GM19099 (cell line): ENCODE results near the gene SIRT1.

ENCODE experiments used
- POLR2A ChIP-seq: IDR thresholded peaks from 3 replicates; pipeline ENCODE4 v1.6.1; 2011; ENCODE audit warnings: low read depth; ENCODE audit not compliant: insufficient read length; ENCODE audit errors: extremely low read depth

Gene SIRT1

DNA sequence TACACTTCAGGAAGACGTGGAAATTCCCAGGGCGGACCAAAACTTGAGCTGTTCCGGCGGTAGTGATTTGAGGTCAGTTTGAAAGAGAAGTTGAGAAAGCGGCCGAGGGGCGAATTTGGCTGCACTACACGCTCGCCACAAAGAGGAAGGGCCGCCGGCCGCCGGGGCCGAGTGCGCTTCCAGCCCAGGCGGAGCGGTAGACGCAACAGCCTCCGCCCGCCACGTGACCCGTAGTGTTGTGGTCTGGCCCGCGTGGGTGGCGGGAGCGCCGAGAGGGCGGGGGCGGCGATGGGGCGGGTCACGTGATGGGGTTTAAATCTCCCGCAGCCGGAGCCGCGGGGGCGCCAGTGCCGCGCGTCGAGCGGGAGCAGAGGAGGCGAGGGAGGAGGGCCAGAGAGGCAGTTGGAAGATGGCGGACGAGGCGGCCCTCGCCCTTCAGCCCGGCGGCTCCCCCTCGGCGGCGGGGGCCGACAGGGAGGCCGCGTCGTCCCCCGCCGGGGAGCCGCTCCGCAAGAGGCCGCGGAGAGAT lies at the start of gene SIRT1:
TSS of gene SIRT1 (plus strand) at position 344 of the 529 bp plus-strand sequence. CDS start at position 410, 66 bp downstream.
- TF ChIP-seq POLR2A, result peak; percentile 97

DNA sequence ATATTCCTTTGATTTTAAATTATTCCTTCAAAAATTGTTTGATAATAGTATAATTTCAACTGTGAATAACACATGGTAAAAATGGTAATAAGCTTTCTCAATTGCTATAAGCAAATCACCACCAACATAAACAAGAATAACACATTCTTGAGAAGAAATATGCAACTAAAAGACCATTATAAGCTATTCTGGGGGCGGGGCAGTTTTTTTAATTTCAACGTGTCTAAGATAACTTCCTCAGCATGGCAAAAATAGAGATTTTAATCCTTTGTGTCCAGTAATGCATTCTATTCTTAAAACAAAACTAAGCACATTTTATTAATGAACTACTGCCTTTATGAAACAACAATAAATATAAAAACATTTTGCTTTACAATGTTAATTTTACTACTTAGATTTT lies 48.0 kb upstream of the SIRT1 start:
- no peak for TF ChIP-seq POLR2A

DNA sequence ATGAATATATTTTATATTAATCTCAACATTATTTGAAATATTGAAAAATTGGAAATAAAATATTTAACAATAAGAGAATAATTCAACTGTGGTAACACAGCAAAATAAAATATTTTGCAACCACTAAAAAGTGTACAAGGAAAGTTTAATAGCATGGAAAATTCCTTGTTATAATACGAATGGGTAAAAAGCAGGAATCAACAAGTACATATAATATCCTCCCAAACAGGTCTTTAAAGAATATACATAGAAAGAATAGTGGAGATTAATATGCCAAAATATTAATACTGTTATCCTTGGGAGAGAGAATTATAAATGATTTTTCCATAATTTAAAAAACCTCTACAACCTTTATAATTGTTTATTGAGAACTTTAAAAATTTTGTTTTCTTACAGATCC lies 47.5 kb upstream of the SIRT1 start:
- no peak for TF ChIP-seq POLR2A

DNA sequence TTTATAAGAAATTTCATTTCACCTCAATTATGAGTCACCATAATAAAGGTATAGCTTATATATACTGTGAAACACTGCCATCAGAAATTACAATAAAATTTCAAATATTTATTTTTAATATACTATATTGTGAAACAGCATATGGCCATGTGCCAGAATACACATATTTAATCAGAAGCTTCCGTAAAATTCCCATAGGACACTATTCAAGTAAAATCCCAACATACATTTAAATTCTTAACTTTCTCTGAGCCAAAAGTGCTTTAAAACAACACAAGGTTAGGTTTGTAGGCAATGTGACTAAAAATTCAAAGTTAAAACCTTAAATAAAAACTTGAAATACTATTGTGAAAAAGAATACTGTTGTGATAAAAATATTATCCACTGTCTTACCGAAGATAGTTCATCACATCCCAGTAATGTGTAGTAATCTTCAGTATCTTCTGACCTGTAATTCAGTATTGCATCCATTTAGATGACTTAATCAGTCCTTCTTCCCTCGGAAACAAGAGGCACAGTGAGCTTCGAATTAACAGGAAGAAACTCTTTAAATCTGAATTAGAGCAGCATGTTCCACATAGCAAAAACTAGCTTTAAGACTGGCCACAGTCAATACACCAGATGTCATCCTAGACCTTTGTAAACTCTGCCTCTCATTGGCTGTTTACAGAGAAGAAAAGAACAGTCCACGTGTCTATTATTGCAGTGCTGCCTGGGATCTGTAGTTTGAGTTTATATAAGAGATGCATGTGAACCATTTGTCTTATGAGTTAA lies 46.7 kb upstream of the SIRT1 start, which contains the start of gene DNAJC12:
TSS of gene DNAJC12 (minus strand) at position 648 of the 774 bp plus-strand sequence. CDS start at position 471, 177 bp downstream.
- TF ChIP-seq POLR2A, result no peak

DNA sequence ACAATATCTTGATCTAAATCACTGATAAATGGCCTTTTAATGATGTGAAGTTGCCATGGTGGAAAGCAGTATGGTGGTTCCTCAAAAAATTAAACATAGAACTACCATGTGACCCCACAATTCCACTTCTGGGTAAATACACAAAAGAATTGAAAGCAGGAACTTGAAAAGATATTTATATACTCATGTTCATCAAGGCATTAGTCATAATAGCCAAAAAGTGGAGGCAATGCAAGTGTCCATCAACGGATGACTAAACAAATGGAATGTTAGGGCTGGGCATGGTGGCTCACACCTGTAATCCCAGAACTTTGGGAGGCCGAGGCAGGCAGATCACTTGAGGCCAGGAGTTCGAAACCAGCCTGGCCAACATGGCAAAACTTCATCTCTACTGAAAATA lies 44.5 kb upstream of the SIRT1 start:
- TF ChIP-seq POLR2A, result no peak

DNA sequence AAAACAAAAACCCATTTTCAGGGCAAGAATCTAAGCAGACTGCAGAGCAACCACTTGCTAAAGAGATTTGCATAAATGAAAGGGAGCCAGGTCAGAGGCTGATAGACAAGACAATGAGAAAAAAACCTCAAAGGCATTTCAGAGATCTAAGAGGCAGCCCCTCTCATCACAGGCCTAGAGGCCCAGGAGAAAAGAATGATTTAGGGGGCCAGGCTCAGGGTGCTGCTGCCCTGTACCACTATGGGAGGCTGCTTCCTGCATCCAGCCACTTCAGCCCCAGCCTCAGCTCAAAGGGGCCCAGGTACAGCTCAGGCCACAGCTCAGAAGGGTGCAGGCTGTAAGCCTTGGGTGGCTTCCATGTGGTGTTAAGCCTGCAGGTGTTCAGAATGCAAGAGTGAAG lies 42.7 kb upstream of the SIRT1 start:
- TF ChIP-seq POLR2A, result no peak

DNA sequence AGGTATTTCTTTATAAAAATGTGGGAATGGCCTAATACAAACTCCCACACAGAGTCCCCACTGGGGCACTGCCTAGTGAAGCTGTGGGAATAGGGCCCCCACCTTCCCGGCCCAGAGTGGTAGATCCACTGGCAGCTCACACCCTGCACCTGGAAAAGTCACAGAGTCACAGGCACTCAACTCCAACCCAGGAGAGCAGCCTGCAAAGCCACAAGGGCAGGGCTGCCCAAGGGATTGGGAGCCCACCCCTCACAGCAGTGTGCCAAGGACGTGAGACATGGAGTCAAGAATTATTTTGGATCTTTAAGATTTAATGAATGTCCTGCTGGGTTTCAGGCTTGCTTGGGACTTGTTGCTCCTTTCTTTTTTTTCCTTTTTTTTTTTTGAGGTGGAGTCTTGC lies 41.2 kb upstream of the SIRT1 start:
- no peak for TF ChIP-seq POLR2A

DNA sequence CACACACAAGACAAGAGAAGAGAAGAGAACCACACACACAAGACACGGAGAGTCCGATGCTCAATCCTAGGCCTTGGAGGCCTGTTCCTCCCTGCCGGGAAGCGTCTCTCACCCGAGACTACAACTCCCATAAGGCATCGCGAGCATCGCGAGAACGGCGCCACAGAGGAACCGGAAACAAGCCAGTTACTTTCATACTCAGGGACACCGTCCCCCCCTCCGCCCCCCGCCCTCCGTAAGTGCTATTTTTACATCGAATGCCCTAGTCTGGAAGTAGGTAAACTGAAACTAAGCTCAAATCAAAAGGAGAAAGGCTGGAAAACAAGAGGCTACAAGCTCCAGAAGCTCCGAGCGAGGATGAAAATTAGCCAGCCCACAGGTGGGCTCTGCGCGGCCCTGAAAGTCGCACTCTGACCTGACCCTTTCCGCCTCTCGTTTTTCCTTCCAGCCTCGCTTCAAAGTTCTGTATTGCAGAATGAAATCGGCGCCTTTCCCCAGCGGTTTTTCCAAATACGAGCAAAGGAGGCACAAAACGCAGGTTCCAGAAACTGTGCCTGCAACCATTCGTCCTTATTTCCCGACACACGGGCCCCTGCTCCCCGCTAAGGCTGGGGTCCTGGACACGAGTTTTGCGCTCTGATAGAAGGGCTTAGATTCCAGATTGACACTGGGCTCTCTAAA lies 35.0 kb upstream of the SIRT1 start:
- TF ChIP-seq POLR2A, result peak; percentile 64

DNA sequence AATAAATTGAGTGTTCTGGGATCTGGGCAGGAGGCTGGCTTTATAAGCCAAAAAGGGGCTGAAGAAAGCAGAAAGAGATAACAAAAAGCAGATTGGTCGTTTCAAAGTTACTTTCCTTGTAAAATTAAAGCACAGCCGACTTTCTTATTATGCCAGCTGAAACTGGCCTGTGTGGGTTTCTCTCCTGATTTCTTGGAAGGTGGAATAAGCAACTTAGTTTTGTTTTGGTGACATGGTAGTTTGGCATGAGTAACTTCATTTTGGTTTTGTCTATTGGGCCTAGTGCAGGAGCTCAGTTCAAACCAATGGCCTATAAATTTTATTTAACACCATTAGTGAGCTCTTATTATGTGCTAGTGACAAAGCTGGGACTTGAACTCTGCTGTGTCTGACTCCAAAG lies 33.3 kb upstream of the SIRT1 start:
- TF ChIP-seq POLR2A, result no peak

DNA sequence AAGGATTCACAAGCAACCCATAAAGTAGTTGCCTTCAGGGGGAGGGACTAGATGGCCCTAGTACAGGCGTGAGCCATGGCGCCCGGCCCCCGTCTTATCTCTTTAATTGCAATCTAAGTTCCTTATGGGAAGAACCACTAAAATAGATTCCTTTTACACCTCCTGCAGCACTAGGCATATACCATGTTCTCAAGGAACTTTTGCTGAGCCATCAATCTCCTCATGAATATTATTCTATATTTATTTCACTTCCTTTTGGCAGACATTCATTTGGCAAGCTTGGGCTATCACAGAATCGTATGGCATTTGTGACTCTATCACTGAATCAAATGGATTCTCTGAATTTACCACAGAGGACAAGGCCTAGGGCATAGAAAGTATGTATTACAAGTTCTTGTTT lies 31.7 kb upstream of the SIRT1 start:
- no peak for TF ChIP-seq POLR2A

DNA sequence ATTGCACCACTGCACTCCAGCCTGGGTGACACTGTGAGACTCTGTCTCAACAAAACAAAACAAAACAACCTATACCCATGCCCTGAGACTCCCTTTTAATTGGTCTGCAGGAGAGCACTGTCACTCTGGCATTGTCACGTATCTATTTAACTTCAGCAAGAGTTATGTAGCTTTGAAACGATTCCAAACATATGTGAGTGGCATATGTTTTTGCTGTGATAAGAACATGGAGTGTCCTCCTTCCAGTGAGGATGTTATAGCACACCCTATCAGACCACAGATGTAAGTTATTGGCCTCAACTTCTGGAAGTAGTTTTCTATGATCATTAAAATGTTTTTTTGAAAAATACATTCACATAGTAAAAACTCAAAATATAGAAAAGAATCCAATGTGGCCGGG lies 30.9 kb upstream of the SIRT1 start:
- TF ChIP-seq POLR2A, result no peak

DNA sequence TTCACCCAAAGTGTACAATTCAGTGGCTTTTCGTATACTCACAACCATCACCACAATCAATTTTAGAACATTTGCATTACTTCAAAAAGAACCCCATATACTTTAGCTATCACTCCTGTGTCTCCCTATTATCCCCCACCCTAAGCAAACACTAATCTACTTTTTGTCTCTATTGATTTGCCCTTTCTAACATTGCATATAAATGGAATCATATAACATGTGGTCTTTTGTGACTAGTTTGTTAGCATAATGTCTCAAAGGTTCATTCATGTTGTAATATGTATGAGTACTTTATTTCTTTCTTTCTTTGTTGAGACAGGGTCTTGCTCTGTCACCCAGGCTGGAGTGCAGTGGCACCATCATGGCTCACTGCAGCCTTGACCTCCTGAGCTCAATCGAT lies 25.5 kb upstream of the SIRT1 start:
- no peak for TF ChIP-seq POLR2A

DNA sequence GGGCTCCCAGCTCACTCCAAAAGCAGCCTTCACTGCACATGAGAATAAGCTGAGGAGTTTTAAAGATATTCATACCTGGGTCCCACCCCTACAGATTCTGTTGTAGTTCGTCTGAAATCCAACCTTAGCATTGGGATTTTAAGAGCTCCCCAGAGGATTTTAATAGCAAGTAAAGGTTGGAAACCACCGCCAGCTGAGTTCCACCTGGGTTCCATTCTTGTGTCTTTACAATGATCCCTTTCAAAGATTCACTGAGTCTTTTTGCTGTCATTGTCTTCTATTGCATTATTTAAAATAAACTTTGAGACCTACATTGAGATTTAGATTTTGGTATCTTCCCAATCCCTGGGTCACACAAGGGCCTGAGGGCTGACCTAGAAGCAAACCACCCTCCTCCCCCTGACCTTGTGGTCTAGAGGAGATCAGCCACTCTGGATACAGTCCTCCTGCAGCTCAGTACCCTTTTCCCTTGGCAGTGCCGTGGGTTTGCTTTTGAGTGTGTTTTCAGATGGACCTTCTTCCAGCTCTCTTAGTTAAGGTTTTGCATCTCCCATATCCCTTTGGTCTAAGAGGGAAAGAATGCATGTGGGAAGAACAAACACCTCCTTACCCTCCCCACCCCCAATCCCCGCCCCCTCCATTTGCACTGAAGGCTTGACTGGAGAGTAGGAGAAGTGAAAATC lies 22.6 kb upstream of the SIRT1 start:
- TF ChIP-seq POLR2A, result no peak

DNA sequence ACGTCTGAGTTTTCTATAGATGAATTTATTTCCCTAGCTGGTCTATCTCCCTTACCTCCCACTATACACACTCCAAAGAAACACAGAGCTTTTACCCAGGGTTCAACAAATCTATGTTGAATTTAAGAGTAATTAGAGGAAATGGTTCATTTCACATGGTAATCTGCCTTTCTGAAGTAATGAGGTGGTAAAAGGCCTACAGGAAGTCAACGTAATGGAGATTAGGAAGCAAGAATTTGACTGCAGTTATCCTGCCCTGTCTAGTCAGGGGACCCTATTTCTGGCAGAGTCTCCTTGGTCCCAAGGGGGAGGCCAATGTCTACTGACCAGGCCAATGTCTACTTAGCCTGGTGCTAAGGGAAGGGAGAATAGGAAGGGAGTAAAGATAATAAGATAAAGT lies 21.4 kb upstream of the SIRT1 start:
- TF ChIP-seq POLR2A, result no peak

DNA sequence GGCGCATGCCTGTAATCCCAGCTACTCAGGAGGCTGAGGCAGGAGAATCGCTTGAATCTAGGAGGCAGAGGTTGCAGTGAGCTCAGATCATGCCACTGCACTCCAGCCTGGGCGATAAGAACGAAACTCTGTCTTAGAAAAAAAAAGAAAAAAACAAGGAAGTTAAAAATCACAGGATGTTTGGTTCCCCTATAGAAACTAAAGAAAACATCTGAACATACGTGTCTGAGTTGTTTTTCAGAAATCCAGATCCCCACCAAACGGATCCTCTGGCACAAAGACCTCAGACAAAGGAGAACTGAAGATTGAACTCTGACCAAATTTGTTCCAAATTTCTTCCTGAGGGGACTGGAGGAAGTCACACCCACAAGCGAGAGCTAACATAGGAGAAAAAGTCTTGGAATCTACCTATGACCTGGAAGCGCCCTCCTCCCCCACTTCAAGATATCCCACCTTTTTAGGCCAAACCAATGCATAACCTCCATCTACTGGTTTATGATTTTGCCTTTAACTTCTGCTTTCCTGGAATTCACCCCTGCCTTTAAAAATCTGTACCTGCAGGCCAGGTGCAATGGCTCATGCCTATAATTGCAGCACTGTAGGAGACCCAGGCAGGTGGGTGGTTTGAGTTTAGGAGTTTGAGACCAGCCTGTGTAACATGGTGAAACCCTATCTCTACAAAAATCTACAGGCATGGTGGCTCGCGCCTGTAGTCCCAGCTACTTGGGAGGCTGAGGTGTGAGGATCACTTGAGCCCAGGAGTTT lies 19.7 kb upstream of the SIRT1 start:
- TF ChIP-seq POLR2A, result no peak
